HAP-1 (cell line): ENCODE data around the gene LAMTOR4.

Experiments
- DNase-seq, 2 experiments: peaks; one replicate each; pipeline ENCODE4 v3.0.0-alpha.2; 2016 to 2020; ENCODE audit warnings: low spot score in 2 of 2
- H3K27me3 ChIP-seq: fragments of 250-450 bp; sonication (Bioruptor Pico); 2 replicates; pipeline ENCODE4 v1.5.1; 2020; ENCODE audit warnings: low read depth, mild to moderate bottlenecking, moderate library complexity
- H3K36me3 ChIP-seq: fragments of 250-450 bp; sonication (Bioruptor Pico); replicated peaks from 2 replicates; pipeline ENCODE4 v1.5.1; 2020; ENCODE audit warnings: mild to moderate bottlenecking
- H3K4me1 ChIP-seq: fragments of 250-450 bp; sonication (Bioruptor Pico); 2 replicates; pipeline ENCODE4 v1.5.1; 2020; ENCODE audit warnings: mild to moderate bottlenecking
- H3K4me3 ChIP-seq: fragments of 250-450 bp; sonication (Bioruptor Pico); 2 replicates; pipeline ENCODE4 v1.5.1; 2020; ENCODE audit warnings: mild to moderate bottlenecking, moderate library complexity
- H3K9me3 ChIP-seq: fragments of 250-450 bp; sonication (Bioruptor Pico); 2 replicates; pipeline ENCODE4 v1.5.1; 2020; ENCODE audit warnings: mild to moderate bottlenecking, moderate library complexity
- in situ Hi-C: fragments of 300-500 bp; cut with MboI; formaldehyde crosslinking; loops from 3 replicates; pipeline ENCODE4 v1.14.3; 2020; ENCODE audit warnings: low sequenced_read_pairs, inconsistent platforms, mixed read lengths

The LAMTOR4 gene

GRCh38 chr7:100152937-100153666 is 4.4 kb downstream of the LAMTOR4 start:
- H3K36me3 ChIP-seq: peaks cover 59% of the 10 kb centered on the region
- in situ Hi-C loops: no loop called here
- H3K27me3 ChIP-seq: no peaks in the 10 kb centered on the region
- H3K9me3 ChIP-seq: no peaks in the 10 kb centered on the region
- H3K4me3 ChIP-seq: no peak overlapping the region
- H3K4me1 ChIP-seq: peaks cover 18% of the 10 kb centered on the region
- no peak for DNase-seq

DNA sequence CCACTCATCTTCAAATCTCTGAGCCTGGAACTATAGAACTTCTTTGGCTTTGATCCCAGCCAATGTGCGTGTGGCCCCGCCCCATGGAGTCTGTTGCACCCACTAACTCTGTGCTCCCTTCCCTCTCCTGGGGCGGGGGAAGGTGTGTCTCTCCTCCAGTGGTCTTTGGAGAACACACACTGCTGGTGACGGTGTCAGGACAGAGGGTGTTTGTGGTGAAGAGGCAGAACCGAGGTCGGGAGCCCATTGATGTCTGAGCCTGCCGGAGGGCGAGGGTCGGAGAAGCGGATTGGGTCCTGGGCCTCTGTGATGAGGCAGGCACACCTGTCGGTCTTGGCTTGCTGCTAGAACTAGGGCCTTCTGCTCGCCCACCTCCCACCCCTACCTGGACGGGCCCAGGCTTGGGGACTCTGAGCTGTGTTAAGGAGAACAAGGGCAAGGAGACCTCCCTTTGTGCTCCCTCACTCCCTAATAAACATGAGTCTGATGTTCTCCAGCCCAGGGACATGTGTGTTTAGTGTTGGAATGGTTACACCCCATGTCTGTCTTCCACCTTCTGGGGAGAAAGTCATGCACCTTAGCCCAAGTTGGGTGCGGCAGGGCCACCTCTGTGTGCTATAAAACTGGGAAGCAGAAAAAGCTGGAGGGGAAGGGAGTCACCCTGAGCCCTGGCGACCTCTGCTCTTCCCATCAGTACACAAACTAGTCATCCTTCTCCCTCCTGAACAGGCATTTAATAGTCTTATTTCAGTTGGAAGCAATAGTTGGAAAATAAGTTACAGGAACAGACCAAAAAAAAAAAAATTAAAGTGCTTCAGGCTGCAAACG is 5.2 kb downstream of the LAMTOR4 start:
- Histone ChIP-seq H3K4me1 (peaks cover 15% of the 10 kb centered on the region), H3K4me3 (no peak overlapping the region), H3K27me3 (no peaks in the 10 kb centered on the region), H3K36me3 (peaks cover 59% of the 10 kb centered on the region), H3K9me3 (no peaks in the 10 kb centered on the region)
- DNase-seq: no peak
- in situ Hi-C loops: no loop called here

DNA sequence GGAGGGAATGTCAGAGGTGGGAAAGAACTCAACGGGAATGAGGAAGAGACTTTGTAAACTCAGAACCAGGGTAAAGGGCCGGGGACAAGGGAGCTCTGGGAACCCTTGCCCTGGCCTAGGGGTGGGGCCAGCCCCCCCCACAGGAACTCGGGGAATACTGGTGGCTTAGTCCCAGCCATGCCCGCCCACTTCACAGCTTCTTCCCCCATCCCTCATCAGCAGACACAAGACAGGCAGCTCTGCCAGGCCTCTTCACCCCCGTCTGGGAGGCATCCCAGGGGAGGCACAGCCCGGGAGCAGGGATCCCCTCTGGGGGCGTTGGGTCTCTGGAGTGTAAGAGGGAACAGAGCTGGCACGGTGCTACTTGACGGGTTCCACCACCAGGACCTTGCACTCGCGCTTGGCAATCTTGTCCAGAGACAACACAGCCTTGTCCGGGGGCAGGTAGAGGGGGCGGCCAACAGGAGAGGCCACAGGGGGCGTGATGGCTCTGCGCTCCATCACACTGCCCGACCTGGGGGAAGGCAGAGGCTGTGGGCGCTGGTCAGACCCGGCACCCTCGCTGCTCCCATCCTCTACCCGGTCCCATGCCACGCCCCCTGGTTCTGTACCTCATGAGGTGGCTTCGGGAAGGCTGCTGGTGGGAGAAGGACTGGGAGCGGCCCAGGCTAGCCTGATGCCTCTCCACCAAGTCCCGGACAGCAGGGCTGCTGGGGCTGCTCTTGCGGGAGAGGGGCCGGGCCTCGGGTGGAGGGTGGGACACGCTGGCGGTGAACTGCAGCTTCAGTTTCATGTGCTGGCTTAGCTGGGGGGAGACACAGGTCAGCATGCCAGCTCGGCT is 6.2 kb downstream of the LAMTOR4 start:
- DNase-seq: no peak
- peaks cover 59% of the 10 kb centered on the region for H3K36me3 ChIP-seq
- no peak overlapping the region for H3K4me3 ChIP-seq
- H3K27me3 ChIP-seq: no peaks in the 10 kb centered on the region
- H3K4me1 ChIP-seq: peaks cover 11% of the 10 kb centered on the region
- no peaks in the 10 kb centered on the region for H3K9me3 ChIP-seq
- in situ Hi-C loops: no loop called here

GRCh38 chr7:100155553-100156317 is 7.0 kb downstream of the LAMTOR4 start:
- DNase-seq: no peak
- H3K27me3 ChIP-seq: no peaks in the 10 kb centered on the region
- peaks cover 54% of the 10 kb centered on the region for H3K36me3 ChIP-seq
- H3K9me3 ChIP-seq: no peaks in the 10 kb centered on the region
- H3K4me1 ChIP-seq: peaks cover 5% of the 10 kb centered on the region; the same call in 1 of the 2 replicates
- in situ Hi-C loops: no loop called here
- H3K4me3 ChIP-seq: no peak overlapping the region

- in situ Hi-C loops: no loop called here
- no peaks in the 10 kb centered on the region for H3K9me3 ChIP-seq
- H3K36me3 ChIP-seq: peaks cover 47% of the 10 kb centered on the region
- DNase-seq: no peak
- peaks cover 5% of the 10 kb centered on the region; the same call in 1 of the 2 replicates for H3K4me1 ChIP-seq
- H3K4me3 ChIP-seq: peak overlapping the region; percentile 72; the same call in 1 of the 2 replicates
- H3K27me3 ChIP-seq: no peaks in the 10 kb centered on the region
Observed at GRCh38 chr7:100156331-100157068, 7.8 kb downstream of the LAMTOR4 start.

DNA sequence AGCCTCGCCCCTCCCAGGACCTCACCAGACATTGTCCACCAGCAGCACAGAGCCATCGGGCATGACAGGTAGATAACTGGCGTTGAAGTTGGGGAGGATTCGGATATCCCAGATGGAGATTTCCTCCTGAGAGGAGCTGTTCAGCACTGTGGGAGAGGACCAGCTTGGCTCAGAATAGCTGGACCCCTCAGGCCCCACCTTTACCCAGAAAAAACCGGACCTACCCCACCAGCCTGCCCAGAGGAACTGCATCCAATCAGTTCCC is 8.3 kb downstream of the LAMTOR4 start:
- Histone ChIP-seq H3K4me3 (peak overlapping the region; percentile 72), H3K36me3 (peaks cover 42% of the 10 kb centered on the region), H3K4me1 (peaks cover 5% of the 10 kb centered on the region; the same call in 1 of the 2 replicates), H3K27me3 (no peaks in the 10 kb centered on the region), H3K9me3 (no peaks in the 10 kb centered on the region)
- in situ Hi-C loops: no loop called here
- no peak for DNase-seq

DNA sequence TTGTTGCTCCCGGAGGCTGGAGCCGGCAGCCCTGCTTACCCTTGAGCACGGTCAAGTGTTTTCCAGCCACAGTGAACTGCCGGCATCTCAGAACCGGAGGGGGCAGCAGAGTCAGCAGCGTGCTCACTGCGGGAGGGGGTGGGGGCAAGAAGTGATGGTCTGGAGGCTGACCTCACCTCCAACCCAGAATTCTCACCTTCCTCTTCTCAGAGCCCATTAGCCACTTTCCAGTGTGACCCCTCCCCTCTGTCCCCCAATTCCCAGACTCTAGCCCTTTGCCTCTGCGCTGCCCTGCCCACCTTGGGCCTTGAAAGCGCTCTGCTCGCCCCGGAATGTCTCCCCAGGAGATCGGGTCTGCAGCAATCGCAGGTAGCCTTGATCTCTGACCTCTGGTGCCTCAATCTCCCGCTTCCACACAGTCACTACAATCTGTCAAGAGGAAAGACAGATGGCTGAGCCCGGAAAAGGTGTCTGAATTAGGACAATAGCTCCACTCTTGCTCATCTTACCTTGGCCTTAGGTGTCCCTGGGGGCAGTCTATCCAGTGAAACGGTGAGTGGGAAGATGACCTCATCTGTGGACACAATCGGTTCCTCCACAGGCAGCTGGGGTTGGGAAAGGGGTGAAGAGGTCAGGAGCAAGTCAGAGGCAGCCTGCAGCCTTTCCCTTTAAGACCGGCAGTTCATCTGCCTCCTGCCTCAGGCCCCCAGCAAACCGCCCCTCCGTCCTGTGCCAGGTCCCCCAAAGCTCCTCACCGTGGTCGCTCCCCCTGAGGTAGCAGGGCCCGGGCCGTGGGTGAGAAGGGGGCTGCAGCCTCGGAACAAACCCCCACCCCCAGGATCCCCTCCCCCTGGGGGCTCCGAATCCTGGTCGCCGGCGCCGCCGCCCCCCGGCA is 8.9 kb downstream of the LAMTOR4 start:
- peaks cover 36% of the 10 kb centered on the region for H3K36me3 ChIP-seq
- no peaks in the 10 kb centered on the region for H3K27me3 ChIP-seq
- H3K4me3 ChIP-seq: peak overlapping the region; percentile 72
- peak in 1 of 2 experiments; percentile 60 for DNase-seq
- no peaks in the 10 kb centered on the region for H3K9me3 ChIP-seq
- in situ Hi-C loops: no loop called here
- H3K4me1 ChIP-seq: peaks cover 5% of the 10 kb centered on the region; the same call in 1 of the 2 replicates

- Histone ChIP-seq H3K4me3 (peak within 1 kb of the TSS; percentile 72), H3K36me3 (peaks cover 33% of the 10 kb centered on the region), H3K27me3 (no peaks in the 10 kb centered on the region), H3K4me1 (peaks cover 5% of the 10 kb centered on the region; the same call in 1 of the 2 replicates), H3K9me3 (no peaks in the 10 kb centered on the region)
- in situ Hi-C loops: no loop called here
- peak; percentile 91 to 98 for DNase-seq
Observed at GRCh38 chr7:100158229-100159098, 9.7 kb downstream of the LAMTOR4 start, which contains the start of gene TRAPPC14. Gene TRAPPC14 (minus strand): TSS chr7:100158723. CDS start chr7:100158499, 224 bp downstream.

DNA sequence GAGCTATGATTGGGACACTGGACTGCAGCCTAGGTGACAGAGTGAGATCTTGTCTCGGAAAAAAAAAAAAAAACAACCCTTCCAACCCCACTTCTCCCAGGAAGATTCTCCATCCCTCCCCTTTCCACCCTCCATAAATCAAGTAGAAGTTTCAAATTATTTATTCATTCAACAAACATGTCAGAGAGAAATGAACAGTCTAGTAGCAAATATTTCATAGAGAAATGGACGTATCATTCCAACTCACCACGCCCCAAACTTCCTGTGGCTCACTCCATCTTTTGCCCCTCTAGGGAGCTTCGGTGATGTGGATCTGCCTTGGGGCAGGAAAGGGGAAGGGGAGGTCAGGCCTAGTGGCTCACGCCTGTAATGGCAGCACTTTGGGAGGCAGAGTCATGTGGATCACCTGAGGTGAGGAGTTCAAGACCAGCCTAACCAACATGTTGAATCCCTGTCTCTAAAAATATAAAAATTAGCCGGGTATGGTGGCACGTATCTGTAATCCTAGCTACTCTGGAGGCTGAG is 10.4 kb downstream of the LAMTOR4 start:
- peaks cover 29% of the 10 kb centered on the region for H3K36me3 ChIP-seq
- H3K4me3 ChIP-seq: peak overlapping the region; percentile 72
- peaks cover 5% of the 10 kb centered on the region; the same call in 1 of the 2 replicates for H3K4me1 ChIP-seq
- DNase-seq: no peak
- no peaks in the 10 kb centered on the region for H3K9me3 ChIP-seq
- no peaks in the 10 kb centered on the region for H3K27me3 ChIP-seq
- in situ Hi-C loops: no loop called here

DNA sequence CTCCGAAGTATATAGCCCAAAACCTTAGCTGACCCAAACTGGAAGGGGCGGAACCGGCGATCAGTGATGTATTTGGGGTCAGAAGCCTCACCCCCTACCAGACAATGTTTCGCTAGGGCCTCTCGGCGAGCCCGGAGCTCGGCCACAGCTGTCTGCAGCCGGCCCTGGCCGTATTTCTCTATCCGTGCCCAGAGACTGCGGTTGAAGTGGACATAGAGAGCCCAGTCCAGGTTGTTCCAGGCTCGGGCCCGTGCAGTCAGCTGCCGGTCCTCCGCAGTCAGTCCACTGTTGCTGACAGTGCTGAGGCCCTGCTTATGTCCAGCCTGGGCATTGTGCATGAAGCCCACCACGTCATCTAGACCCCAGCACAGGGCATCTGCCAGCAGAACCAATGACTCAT is 11.3 kb downstream of the LAMTOR4 start:
- H3K4me3 ChIP-seq: no peak overlapping the region
- H3K36me3 ChIP-seq: peaks cover 20% of the 10 kb centered on the region
- no peaks in the 10 kb centered on the region for H3K9me3 ChIP-seq
- in situ Hi-C loops: no loop called here
- peaks cover 5% of the 10 kb centered on the region; the same call in 1 of the 2 replicates for H3K4me1 ChIP-seq
- H3K27me3 ChIP-seq: no peaks in the 10 kb centered on the region
- DNase-seq: no peak

DNA sequence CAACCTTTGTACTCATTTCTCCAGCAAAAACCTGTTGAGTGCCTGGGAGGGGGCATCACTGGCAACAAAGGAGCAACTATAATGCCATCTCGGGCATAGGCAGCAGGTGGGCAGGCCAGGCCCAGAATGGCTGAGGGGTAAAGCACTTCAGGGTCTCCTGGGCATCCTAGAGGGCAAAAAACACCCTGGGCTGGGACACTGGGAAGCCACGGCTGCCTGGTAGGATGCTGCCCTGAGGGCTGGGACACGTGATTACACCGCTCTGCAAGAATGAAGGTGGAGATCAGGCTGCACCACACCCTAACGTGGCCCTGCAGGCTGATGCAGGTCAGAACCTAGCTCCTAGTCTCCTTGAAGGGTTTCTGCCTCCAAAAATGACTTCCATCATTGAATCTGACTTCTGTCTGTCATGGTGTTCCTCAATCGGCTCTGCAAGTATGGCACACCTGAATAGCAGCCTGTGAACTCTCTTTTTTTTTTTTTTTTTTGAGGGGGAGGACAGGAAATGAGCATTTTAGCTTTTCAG is 14.4 kb downstream of the LAMTOR4 start:
- Histone ChIP-seq H3K4me3 (no peak overlapping the region), H3K9me3 (no peaks in the 10 kb centered on the region), H3K36me3 (no peaks in the 10 kb centered on the region), H3K27me3 (peaks cover 7% of the 10 kb centered on the region; the same call in 1 of the 2 replicates), H3K4me1 (peaks cover 5% of the 10 kb centered on the region)
- DNase-seq: no peak
- in situ Hi-C loops: no loop called here
